Caco-2 (cell line): ENCODE results near the gene ANGPTL4. TPM values are rescaled to one million over a fixed set of nuclear protein-coding genes. Genes with fewer than 3 reads are reported as not detected.

Source experiments
- BruUV-seq: library from RNA; stranded (reverse); fragments of 400-500 nt; replicated peaks from 2 replicates; lab custom pipeline; 2021; lab: Mats Ljungman, UMichigan
- CTCF ChIA-PET: fragments of 300-600 bp; sonication (Branson Sonifier 250); formaldehyde crosslinking; loops from one replicate; lab custom pipeline; 2022; ENCODE audit warnings: antibody characterized with exemption; lab: Charles Lee
- POLR2A ChIA-PET: fragments of 300-600 bp; sonication (Branson Sonifier 250); formaldehyde crosslinking; loops from one replicate; lab custom pipeline; 2022; ENCODE audit warnings: antibody characterized with exemption; lab: Charles Lee
- DNase-seq, 2 experiments: peaks; one replicate each; pipeline versions ENCODE4 v3.0.0 to v3.0.0-alpha.2; 2020 to 2022
- H3K27me3 ChIP-seq: replicated peaks from 2 replicates; pipeline ENCODE4 v1.6.0; 2011; ENCODE audit warnings: low read length; ENCODE audit not compliant: control insufficient read depth, insufficient read depth
- H3K36me3 ChIP-seq: 2 replicates; pipeline ENCODE4 v1.5.1; 2011; ENCODE audit warnings: low read length; ENCODE audit not compliant: control insufficient read depth, insufficient read depth
- H3K4me1 ChIP-seq: fragments of 250-450 bp; sonication (Bioruptor Pico); 2 replicates; pipeline ENCODE4 v1.5.1; 2020; ENCODE audit warnings: mild to moderate bottlenecking
- H3K4me3 ChIP-seq: 2 replicates; pipeline ENCODE4 v1.5.1; 2011; ENCODE audit warnings: low read depth, mild to moderate bottlenecking, control low read depth, low read length
- H3K9me3 ChIP-seq: fragments of 250-450 bp; sonication (Bioruptor Pico); 2 replicates; pipeline ENCODE4 v1.5.1; 2020; ENCODE audit warnings: mild to moderate bottlenecking, moderate library complexity
- H3K27ac Mint-ChIP-seq: one replicate; pipeline ENCODE4 v1.8.0; 2022; ENCODE audit warnings: mixed read lengths; ENCODE audit not compliant: unreplicated experiment
- H3K27me3 Mint-ChIP-seq: one replicate; pipeline ENCODE4 v1.8.0; 2022; ENCODE audit warnings: mixed read lengths; ENCODE audit not compliant: insufficient read depth, unreplicated experiment
- H3K36me3 Mint-ChIP-seq: one replicate; pipeline ENCODE4 v1.8.0; 2022; ENCODE audit warnings: mild to moderate bottlenecking, mixed read lengths; ENCODE audit not compliant: insufficient read depth, unreplicated experiment
- H3K4me1 Mint-ChIP-seq: one replicate; pipeline ENCODE4 v1.8.0; 2022; ENCODE audit warnings: low read depth, mixed read lengths; ENCODE audit not compliant: unreplicated experiment
- H3K4me3 Mint-ChIP-seq: one replicate; pipeline ENCODE4 v1.8.0; 2022; ENCODE audit warnings: mild to moderate bottlenecking, moderate library complexity, mixed read lengths; ENCODE audit not compliant: unreplicated experiment
- H3K9me3 Mint-ChIP-seq: one replicate; pipeline ENCODE4 v1.8.0; 2022; ENCODE audit warnings: mixed read lengths; ENCODE audit not compliant: unreplicated experiment
- intact Hi-C: fragments of 100-400 bp; cut with micrococcal nuclease; formaldehyde crosslinking; loops from one replicate; pipeline ENCODE4 v1.10.0; 2022; ENCODE audit not compliant: unreplicated experiment
- total RNA-seq: library from RNA; stranded (reverse); gene quantifications from 2 replicates; pipeline ENCODE4 v1.2.3, GENCODE V29; 2022
- TF ChIP-seq, protein P1 (sequence below), 2 experiments: fragments of 200-600 bp in 1 of 2; IDR thresholded peaks; 1 replicate in 1 of 2; 2 replicates in 1 of 2; pipeline versions ENCODE4 v1.5.1 to v1.8.0; 2011 to 2022; ENCODE audit warnings: antibody characterized with exemption in 1 of 2, control low read depth in 1 of 2, inconsistent platforms in 1 of 2, low read depth in 1 of 2, low read length in 1 of 2, mild to moderate bottlenecking in 1 of 2, moderate library complexity in 1 of 2; ENCODE audit not compliant: insufficient read depth in 1 of 2, severe bottlenecking in 1 of 2, unreplicated experiment in 1 of 2

The ANGPTL4 gene
- total RNA-seq, 1 experiment from 2014 or later = 1.2 TPM

DNA sequence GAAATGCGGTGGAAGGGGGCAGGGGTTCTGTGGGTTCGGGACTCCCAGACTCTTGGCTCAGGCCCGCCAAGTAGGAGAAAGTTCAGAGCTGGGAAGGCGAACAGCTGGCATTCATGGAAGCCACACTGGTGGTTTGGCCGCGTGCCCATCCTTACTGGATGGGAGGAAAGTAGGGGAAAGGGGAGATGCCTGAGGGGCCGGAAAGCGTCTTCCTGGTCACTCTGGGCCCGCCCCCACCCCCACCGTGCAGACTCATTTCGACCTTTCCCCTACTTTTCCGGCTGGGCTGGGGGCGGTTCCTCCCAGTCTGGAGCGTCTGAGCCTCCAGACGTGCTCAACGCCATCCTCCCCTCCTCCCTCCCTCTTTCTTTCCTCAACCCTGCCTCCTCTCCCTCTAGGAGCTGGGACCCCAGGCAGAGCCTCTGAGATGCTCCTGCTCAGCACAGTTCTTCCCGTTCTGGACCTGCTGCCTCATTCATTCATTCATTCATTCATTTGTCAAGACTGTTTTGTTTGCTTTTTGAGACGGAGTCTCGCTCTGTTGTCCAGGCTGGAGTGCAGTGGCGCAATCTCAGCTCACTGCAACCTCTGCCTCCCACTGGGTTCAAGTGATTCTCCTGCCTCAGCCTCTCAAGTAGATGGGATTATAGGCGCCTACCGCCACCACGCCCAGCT lies 3.5 kb downstream of the ANGPTL4 start:
- Histone ChIP-seq H3K36me3 (no peaks in the 10 kb centered on the region), H3K9me3 (no peaks in the 10 kb centered on the region), H3K4me1 (no peaks in the 10 kb centered on the region), H3K27me3 (no peaks in the 10 kb centered on the region), H3K4me3 (no peak overlapping the region)
- POLR2A ChIA-PET = no interaction called here
- Mint-ChIP-seq H3K36me3 (peaks cover 6% of the 10 kb centered on the region), H3K27ac (no peak overlapping the region), H3K27me3 (no peaks in the 10 kb centered on the region), H3K9me3 (no peaks in the 10 kb centered on the region), H3K4me1 (peaks cover 7% of the 10 kb centered on the region), H3K4me3 (no peak overlapping the region)
- DNase-seq = no peak
- BruUV-seq = no TSS peak
- intact Hi-C loops = no loop called here
- CTCF ChIA-PET = no interaction called here
- TF ChIP-seq, protein P1, sequence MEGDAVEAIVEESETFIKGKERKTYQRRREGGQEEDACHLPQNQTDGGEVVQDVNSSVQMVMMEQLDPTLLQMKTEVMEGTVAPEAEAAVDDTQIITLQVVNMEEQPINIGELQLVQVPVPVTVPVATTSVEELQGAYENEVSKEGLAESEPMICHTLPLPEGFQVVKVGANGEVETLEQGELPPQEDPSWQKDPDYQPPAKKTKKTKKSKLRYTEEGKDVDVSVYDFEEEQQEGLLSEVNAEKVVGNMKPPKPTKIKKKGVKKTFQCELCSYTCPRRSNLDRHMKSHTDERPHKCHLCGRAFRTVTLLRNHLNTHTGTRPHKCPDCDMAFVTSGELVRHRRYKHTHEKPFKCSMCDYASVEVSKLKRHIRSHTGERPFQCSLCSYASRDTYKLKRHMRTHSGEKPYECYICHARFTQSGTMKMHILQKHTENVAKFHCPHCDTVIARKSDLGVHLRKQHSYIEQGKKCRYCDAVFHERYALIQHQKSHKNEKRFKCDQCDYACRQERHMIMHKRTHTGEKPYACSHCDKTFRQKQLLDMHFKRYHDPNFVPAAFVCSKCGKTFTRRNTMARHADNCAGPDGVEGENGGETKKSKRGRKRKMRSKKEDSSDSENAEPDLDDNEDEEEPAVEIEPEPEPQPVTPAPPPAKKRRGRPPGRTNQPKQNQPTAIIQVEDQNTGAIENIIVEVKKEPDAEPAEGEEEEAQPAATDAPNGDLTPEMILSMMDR (IDR thresholded peaks at IDR 0.05; ENCODE audit: insufficient read depth in 1 of 2, low read depth in 1 of 2, low read length in 1 of 2, severe bottlenecking in 1 of 2, unreplicated experiment in 1 of 2) = no peak

DNA sequence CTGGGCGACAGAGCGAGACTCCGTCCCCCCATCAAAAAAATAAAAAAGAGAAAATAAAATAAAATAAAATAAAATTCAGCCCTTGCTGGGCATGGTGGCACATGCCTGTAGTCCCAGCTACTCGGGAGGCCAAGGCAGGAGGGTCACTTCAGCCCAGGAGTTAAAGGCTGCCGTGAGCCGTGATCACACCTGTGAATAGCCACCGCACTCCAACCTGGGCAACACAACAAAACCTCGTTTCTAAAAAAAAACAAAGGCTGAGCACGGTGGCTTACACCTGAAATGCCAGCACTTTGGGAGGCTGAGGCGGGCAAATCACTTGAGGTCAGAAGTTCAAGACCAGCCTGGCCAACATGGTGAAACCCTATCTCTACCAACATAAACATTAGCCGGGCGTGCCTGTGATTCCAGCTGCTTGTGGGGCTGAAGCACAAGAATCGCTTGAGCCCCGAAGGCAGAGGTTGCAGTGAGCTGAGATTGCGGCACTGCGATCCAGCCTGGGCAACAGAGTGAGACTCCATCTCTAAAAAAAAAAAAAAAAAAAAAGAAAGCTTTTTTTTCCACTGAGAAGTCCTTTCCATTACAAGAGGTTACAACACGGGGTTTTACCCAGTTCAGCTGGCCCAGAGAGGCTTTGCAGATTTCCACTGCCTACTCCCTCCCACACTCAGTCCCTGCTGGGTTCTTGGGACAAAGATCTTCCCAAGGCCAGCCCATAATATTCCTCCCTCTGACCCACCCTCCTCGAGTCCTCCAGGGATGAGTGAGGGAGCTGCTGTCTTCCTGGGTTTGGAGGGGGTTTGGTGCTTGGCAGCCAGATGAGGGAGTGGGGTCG lies 6.4 kb downstream of the ANGPTL4 start:
- Mint-ChIP-seq H3K27me3 (no peaks in the 10 kb centered on the region), H3K4me1 (no peaks in the 10 kb centered on the region), H3K27ac (no peak overlapping the region), H3K9me3 (no peaks in the 10 kb centered on the region), H3K36me3 (peaks cover 11% of the 10 kb centered on the region), H3K4me3 (no peak overlapping the region)
- no TSS peak for BruUV-seq
- intact Hi-C loops = no loop called here
- TF ChIP-seq, protein P1 (IDR thresholded peaks at IDR 0.05; ENCODE audit: insufficient read depth in 1 of 2, low read depth in 1 of 2, low read length in 1 of 2, severe bottlenecking in 1 of 2, unreplicated experiment in 1 of 2) = no peak
- DNase-seq = no peak
- POLR2A ChIA-PET = interaction anchor here (0.7 kb wide), 1 partner anchor 22 kb away, joined by 3 read pairs; no protein-coding TSS in a partner anchor
- Histone ChIP-seq H3K9me3 (no peaks in the 10 kb centered on the region), H3K4me1 (peaks cover 9% of the 10 kb centered on the region), H3K4me3 (no peak overlapping the region), H3K36me3 (no peaks in the 10 kb centered on the region), H3K27me3 (no peaks in the 10 kb centered on the region)
- CTCF ChIA-PET = interaction anchor here (1.6 kb wide), 1 partner anchor 22 kb away, joined by 3 read pairs; no protein-coding TSS in a partner anchor

DNA sequence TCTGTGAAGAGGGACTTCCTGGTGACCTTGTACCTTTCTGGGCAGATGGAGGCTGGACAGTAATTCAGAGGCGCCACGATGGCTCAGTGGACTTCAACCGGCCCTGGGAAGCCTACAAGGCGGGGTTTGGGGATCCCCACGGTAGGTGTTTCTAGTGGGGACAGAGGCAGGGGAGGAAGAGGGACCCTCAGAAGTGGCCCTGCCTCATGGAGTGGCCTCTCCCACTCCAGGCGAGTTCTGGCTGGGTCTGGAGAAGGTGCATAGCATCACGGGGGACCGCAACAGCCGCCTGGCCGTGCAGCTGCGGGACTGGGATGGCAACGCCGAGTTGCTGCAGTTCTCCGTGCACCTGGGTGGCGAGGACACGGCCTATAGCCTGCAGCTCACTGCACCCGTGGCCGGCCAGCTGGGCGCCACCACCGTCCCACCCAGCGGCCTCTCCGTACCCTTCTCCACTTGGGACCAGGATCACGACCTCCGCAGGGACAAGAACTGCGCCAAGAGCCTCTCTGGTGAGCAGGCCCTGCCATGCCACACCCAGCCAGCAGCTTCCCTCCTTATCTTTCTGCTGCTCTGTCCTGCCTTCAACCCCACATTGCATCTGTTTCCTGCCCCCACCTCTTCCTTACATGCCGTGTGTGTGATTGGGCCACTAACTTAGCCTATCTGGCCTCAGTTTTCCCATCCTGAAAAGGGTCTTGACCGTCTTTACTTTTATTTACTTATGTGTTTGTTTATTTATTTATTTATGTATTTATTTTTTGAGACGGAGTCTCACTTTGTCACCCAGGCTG lies 7.3 kb downstream of the ANGPTL4 start:
- CTCF ChIA-PET = interaction anchor here (1.6 kb wide), 1 partner anchor 23 kb away, joined by 3 read pairs; no protein-coding TSS in a partner anchor
- TF ChIP-seq, protein P1 (IDR thresholded peaks at IDR 0.05; ENCODE audit: insufficient read depth in 1 of 2, low read depth in 1 of 2, low read length in 1 of 2, severe bottlenecking in 1 of 2, unreplicated experiment in 1 of 2) = no peak
- no peaks in the 10 kb centered on the region for H3K9me3 ChIP-seq
- POLR2A ChIA-PET = no interaction called here
- no peak overlapping the region for H3K27ac Mint-ChIP-seq
- H3K36me3 Mint-ChIP-seq = peaks cover 14% of the 10 kb centered on the region
- no peaks in the 10 kb centered on the region for H3K9me3 Mint-ChIP-seq
- no peak for DNase-seq
- no peaks in the 10 kb centered on the region for H3K4me1 Mint-ChIP-seq
- H3K4me3 Mint-ChIP-seq = no peak overlapping the region
- H3K27me3 ChIP-seq = no peaks in the 10 kb centered on the region
- H3K4me3 ChIP-seq = no peak overlapping the region
- intact Hi-C loops = no loop called here
- no peaks in the 10 kb centered on the region for H3K36me3 ChIP-seq
- no TSS peak for BruUV-seq
- H3K27me3 Mint-ChIP-seq = no peaks in the 10 kb centered on the region
- peaks cover 9% of the 10 kb centered on the region for H3K4me1 ChIP-seq
